SK-N-MC (cell line): ENCODE measurements around the gene SNN.

Experiments
- EZH2 ChIP-seq: fragments of 200-600 bp; sonication (generic); IDR thresholded peaks from one replicate; pipeline ENCODE4 v1.6.1; 2017; ENCODE audit warnings: antibody characterized with exemption
- FOXP2 ChIP-seq: optimal IDR thresholded peaks from 2 replicates; pipeline ENCODE3; 2011; ENCODE audit warnings: mild to moderate bottlenecking, moderate library complexity; ENCODE audit not compliant: insufficient read depth; ENCODE audit errors: extremely low read length, control extremely low read depth
- POLR2AphosphoS5 ChIP-seq: IDR thresholded peaks from 2 replicates; pipeline ENCODE4 v1.6.1; 2012; ENCODE audit warnings: mild to moderate bottlenecking, low read depth, low read length, borderline replicate concordance

- no peak for TF ChIP-seq EZH2
- no peak for TF ChIP-seq POLR2AphosphoS5
- no peak for TF ChIP-seq FOXP2
These were observed 30.9 kb upstream of the SNN start for GRCh38 chr16:11637320-11637719.
